ENCODE measurements around the gene SLC25A29. TPM values are rescaled to one million over a fixed set of nuclear protein-coding genes. Genes with fewer than 3 reads are reported as not detected.
A peak's percentile ranks its signal among the peaks of the same experiment; 100 is the strongest.
"Not testable (repeated sequence)": the region's sequence is repeated elsewhere in the genome, so short reads cannot be mapped to it uniquely, and the experiment has no call there.

SLC25A29 gene
- total and polyA plus RNA-seq, 7 experiments from 2014 or later: 0.38 to 25.6 (median 9.7) TPM

GRCh38 chr14:100283984-100284881, 22.0 kb downstream of the SLC25A29 start:
- ATAC-seq (no peak), DNase-seq (no peak)
- Mint-ChIP-seq H3K36me3 (peaks cover 0 to 9% (median 3%) of the 10 kb centered on the region in 5 donors), H3K9me3 (no peaks in the 10 kb centered on the region), H3K4me1 (peaks cover 4 to 24% (median 12%) of the 10 kb centered on the region in 7 donors), H3K27ac (peak overlapping the region; percentile 32 to 88 (median 66)), H3K4me3 (peak overlapping the region; percentile 27 to 79 (median 64)), H3K27me3 (no peaks in the 10 kb centered on the region)
- Histone ChIP-seq H3K4me1 (ENCODE audit: control insufficient read depth in 2 of 2, insufficient read depth in 2 of 2, low read length in 2 of 2) (peaks cover 0 to 6% of the 10 kb centered on the region in 2 donors), H3K27me3 (ENCODE audit: control insufficient read depth in 2 of 2, insufficient read depth in 2 of 2, low read length in 2 of 2) (no peaks in the 10 kb centered on the region), H3K4me3 (ENCODE audit: low read length) (no peak overlapping the region), H3K27ac (ENCODE audit: low read depth, low read length) (peak overlapping the region; percentile 85), H3K36me3 (ENCODE audit: control insufficient read depth in 2 of 3, insufficient read depth in 3 of 3, low read length in 3 of 3) (peaks cover 0 to 8% (median 0%) of the 10 kb centered on the region in 3 experiments), H3K9me3 (ENCODE audit: control insufficient read depth in 2 of 3, low read length in 3 of 3) (no peaks in the 10 kb centered on the region)
- POLR2A ChIA-PET: interaction anchor here (0.5 to 1.3 kb wide), 6 partner anchors 11 to 203 kb away, joined by 3 to 5 read pairs (median 3); no protein-coding TSS in a partner anchor
- intact Hi-C loops (cut with micrococcal nuclease): loop anchor here (2.0 kb wide), 3 partner anchors 13 to 23 kb away; partner anchors contain the start of gene SLC25A29 (in 1 of the 2)
- CTCF ChIA-PET: interaction anchor here (1.0 to 2.6 kb wide), 7 partner anchors 8 to 98 kb away, joined by 3 to 11 read pairs (median 3); no protein-coding TSS in a partner anchor

GRCh38 chr14:100283436-100283835, 22.8 kb downstream of the SLC25A29 start:
- H3K27me3 Mint-ChIP-seq; H3K27ac ChIP-seq (ENCODE audit: low read depth, low read length); H3K9me3 ChIP-seq (ENCODE audit: control insufficient read depth in 2 of 3, low read length in 3 of 3); DNase-seq; intact Hi-C loops (cut with micrococcal nuclease); H3K27me3 ChIP-seq (ENCODE audit: control insufficient read depth in 2 of 2, insufficient read depth in 2 of 2, low read length in 2 of 2); H3K4me3 ChIP-seq (ENCODE audit: low read length); ATAC-seq; H3K36me3 Mint-ChIP-seq; H3K9me3 Mint-ChIP-seq: not testable (repeated sequence)
- ChIA-PET CTCF (interaction anchor here (0.6 to 2.6 kb wide), 6 partner anchors 7 to 245 kb away, joined by 3 to 11 read pairs (median 3); no protein-coding TSS in a partner anchor), POLR2A (interaction anchor here (1.1 kb wide), 1 partner anchor 42 kb away, joined by 3 read pairs; no protein-coding TSS in a partner anchor)
- peaks cover 0 to 14% (median 0%) of the 10 kb centered on the region in 3 experiments for H3K36me3 ChIP-seq (ENCODE audit: control insufficient read depth in 2 of 3, insufficient read depth in 3 of 3, low read length in 3 of 3)
- Mint-ChIP-seq H3K27ac (peak overlapping the region in 3 of 9 donors; percentile 53 to 78 (median 59)), H3K4me1 (peaks cover 7 to 29% (median 19%) of the 10 kb centered on the region in 7 donors), H3K4me3 (peak overlapping the region in 2 of 10 donors; percentile 21 to 39)
- peaks cover 0 to 13% of the 10 kb centered on the region in 2 donors for H3K4me1 ChIP-seq (ENCODE audit: control insufficient read depth in 2 of 2, insufficient read depth in 2 of 2, low read length in 2 of 2)

GRCh38 chr14:100282766-100283419, 23.4 kb downstream of the SLC25A29 start:
- peaks cover 7 to 33% (median 23%) of the 10 kb centered on the region in 7 donors for H3K4me1 Mint-ChIP-seq
- peak overlapping the region in 2 of 10 donors; percentile 21 to 55 for H3K4me3 Mint-ChIP-seq
- Histone ChIP-seq H3K9me3 (ENCODE audit: control insufficient read depth in 2 of 3, low read length in 3 of 3) (no peaks in the 10 kb centered on the region), H3K4me3 (ENCODE audit: low read length) (no peak overlapping the region), H3K36me3 (ENCODE audit: control insufficient read depth in 2 of 3, insufficient read depth in 3 of 3, low read length in 3 of 3) (peaks cover 0 to 15% (median 0%) of the 10 kb centered on the region in 3 experiments), H3K27me3 (ENCODE audit: control insufficient read depth in 2 of 2, insufficient read depth in 2 of 2, low read length in 2 of 2) (no peaks in the 10 kb centered on the region), H3K27ac (ENCODE audit: low read depth, low read length) (no peak overlapping the region), H3K4me1 (ENCODE audit: control insufficient read depth in 2 of 2, insufficient read depth in 2 of 2, low read length in 2 of 2) (peaks cover 0 to 17% of the 10 kb centered on the region in 2 donors)
- H3K27ac Mint-ChIP-seq: peak overlapping the region in 8 of 9 donors; percentile 21 to 78 (median 48)
- ATAC-seq: no peak
- CTCF ChIA-PET: interaction anchor here (0.6 to 2.6 kb wide), 6 partner anchors 10 to 244 kb away, joined by 3 to 11 read pairs (median 3); no protein-coding TSS in a partner anchor
- no peak for DNase-seq
- H3K36me3 Mint-ChIP-seq: peaks cover 0 to 9% (median 3%) of the 10 kb centered on the region in 5 donors
- no peaks in the 10 kb centered on the region for H3K27me3 Mint-ChIP-seq
- no peaks in the 10 kb centered on the region for H3K9me3 Mint-ChIP-seq
- intact Hi-C loops (cut with micrococcal nuclease): no loop called here
- POLR2A ChIA-PET: interaction anchor here (0.6 to 2.0 kb wide), 3 partner anchors 41 to 61 kb away, joined by 3 to 11 read pairs (median 3); no protein-coding TSS in a partner anchor

GRCh38 chr14:100282083-100282350, 24.2 kb downstream of the SLC25A29 start:
- ATAC-seq (no peak), DNase-seq (no peak)
- H3K27ac ChIP-seq (ENCODE audit: low read depth, low read length): no peak overlapping the region
- intact Hi-C loops (cut with micrococcal nuclease): no loop called here
- Mint-ChIP-seq H3K36me3 (peaks cover 0 to 9% (median 3%) of the 10 kb centered on the region in 5 donors), H3K27ac (peak overlapping the region in 5 of 9 donors; percentile 5 to 83 (median 24)), H3K4me1 (peaks cover 7 to 37% (median 30%) of the 10 kb centered on the region in 7 donors), H3K9me3 (no peaks in the 10 kb centered on the region), H3K4me3 (no peak overlapping the region), H3K27me3 (no peaks in the 10 kb centered on the region)
- H3K9me3 ChIP-seq (ENCODE audit: control insufficient read depth in 2 of 3, low read length in 3 of 3): no peaks in the 10 kb centered on the region
- peaks cover 0 to 17% of the 10 kb centered on the region in 2 donors for H3K4me1 ChIP-seq (ENCODE audit: control insufficient read depth in 2 of 2, insufficient read depth in 2 of 2, low read length in 2 of 2)
- no peak overlapping the region for H3K4me3 ChIP-seq (ENCODE audit: low read length)
- POLR2A ChIA-PET: interaction anchor here (0.7 to 2.0 kb wide), 2 partner anchors 9 to 60 kb away, joined by 4 to 11 read pairs; no protein-coding TSS in a partner anchor
- no peaks in the 10 kb centered on the region for H3K27me3 ChIP-seq (ENCODE audit: control insufficient read depth in 2 of 2, insufficient read depth in 2 of 2, low read length in 2 of 2)
- H3K36me3 ChIP-seq (ENCODE audit: control insufficient read depth in 2 of 3, insufficient read depth in 3 of 3, low read length in 3 of 3): peaks cover 0 to 15% (median 0%) of the 10 kb centered on the region in 3 experiments
- CTCF ChIA-PET: interaction anchor here (1.2 kb wide), 1 partner anchor 88 kb away, joined by 4 read pairs; no protein-coding TSS in a partner anchor

GRCh38 chr14:100281286-100282082, 24.8 kb downstream of the SLC25A29 start:
- Mint-ChIP-seq H3K36me3 (peaks cover 0 to 9% (median 3%) of the 10 kb centered on the region in 5 donors), H3K27ac (peak overlapping the region in 5 of 9 donors; percentile 29 to 83 (median 62)), H3K4me3 (no peak overlapping the region), H3K27me3 (no peaks in the 10 kb centered on the region), H3K9me3 (no peaks in the 10 kb centered on the region), H3K4me1 (peaks cover 7 to 39% (median 34%) of the 10 kb centered on the region in 7 donors)
- ChIA-PET CTCF (interaction anchor here (1.0 kb wide), 1 partner anchor 89 kb away, joined by 4 read pairs; no protein-coding TSS in a partner anchor), POLR2A (interaction anchor here (0.7 to 2.0 kb wide), 2 partner anchors 9 to 59 kb away, joined by 4 to 11 read pairs; no protein-coding TSS in a partner anchor)
- H3K36me3 ChIP-seq (ENCODE audit: control insufficient read depth in 2 of 3, insufficient read depth in 3 of 3, low read length in 3 of 3): peaks cover 0 to 17% (median 0%) of the 10 kb centered on the region in 3 experiments
- H3K27ac ChIP-seq (ENCODE audit: low read depth, low read length): no peak overlapping the region
- no peak for ATAC-seq
- no peaks in the 10 kb centered on the region for H3K27me3 ChIP-seq (ENCODE audit: control insufficient read depth in 2 of 2, insufficient read depth in 2 of 2, low read length in 2 of 2)
- peaks cover 0 to 17% of the 10 kb centered on the region in 2 donors for H3K4me1 ChIP-seq (ENCODE audit: control insufficient read depth in 2 of 2, insufficient read depth in 2 of 2, low read length in 2 of 2)
- intact Hi-C loops (cut with micrococcal nuclease): no loop called here
- DNase-seq: no peak
- H3K9me3 ChIP-seq (ENCODE audit: control insufficient read depth in 2 of 3, low read length in 3 of 3): no peaks in the 10 kb centered on the region
- H3K4me3 ChIP-seq (ENCODE audit: low read length): no peak overlapping the region

Data from naive thymus-derived CD4-positive, alpha-beta T cell (primary cell).